Tibial artery (tissue), 4 donors: ENCODE results near the gene CARD19.

Experiments
- DNase-seq, 2 donors: peaks; one replicate each; pipeline ENCODE4 v3.0.0-alpha.2; 2019
- H3K27ac ChIP-seq, 2 donors: fragments of 200-600 bp; sonication (generic) in 1 of 2; 1 replicate in 1 of 2; 2 replicates in 1 of 2; pipeline ENCODE4 v1.5.1; 2018 to 2019; ENCODE audit warnings: mild to moderate bottlenecking in 1 of 2
- H3K27me3 ChIP-seq, 2 donors: fragments of 200-600 bp; sonication (generic) in 1 of 2; one replicate each; pipeline versions ENCODE4 v1.5.1 to v1.6.0; 2016 to 2019
- H3K36me3 ChIP-seq, 3 donors: fragments of 200-600 bp; sonication (generic) in 2 of 3; one replicate each; pipeline ENCODE4 v1.5.1; 2016 to 2019; ENCODE audit warnings: mild to moderate bottlenecking in 2 of 3
- H3K4me1 ChIP-seq, 4 donors: fragments of 200-600 bp; sonication (generic) in 2 of 4; 1 replicate in 3 of 4; 2 replicates in 1 of 4; pipeline ENCODE4 v1.5.1; 2016 to 2019
- H3K4me3 ChIP-seq, 2 donors: fragments of 200-600 bp; sonication (generic) in 1 of 2; 1 replicate in 1 of 2; 2 replicates in 1 of 2; pipeline ENCODE4 v1.5.1; 2018 to 2019; ENCODE audit warnings: mild to moderate bottlenecking in 2 of 2
- H3K9me3 ChIP-seq, 3 donors: fragments of 200-600 bp; sonication (generic) in 1 of 3; one replicate each; pipeline ENCODE4 v1.5.1; 2016 to 2019
- intact Hi-C: fragments of 100-400 bp; cut with DNase I; formaldehyde crosslinking; loops from one replicate; pipeline ENCODE4 v1.15.0; 2023; ENCODE audit warnings: low total_unique reads
- TF ChIP-seq, protein P1 (sequence below), 2 experiments: fragments of 200-600 bp in 1 of 2; fragments of 450-650 bp in 1 of 2; IDR thresholded peaks; one replicate each; pipeline ENCODE4 v1.5.1; 2017 to 2019; ENCODE audit warnings: antibody characterized with exemption in 2 of 2, mild to moderate bottlenecking in 1 of 2, moderate library complexity in 1 of 2

Gene CARD19

DNA sequence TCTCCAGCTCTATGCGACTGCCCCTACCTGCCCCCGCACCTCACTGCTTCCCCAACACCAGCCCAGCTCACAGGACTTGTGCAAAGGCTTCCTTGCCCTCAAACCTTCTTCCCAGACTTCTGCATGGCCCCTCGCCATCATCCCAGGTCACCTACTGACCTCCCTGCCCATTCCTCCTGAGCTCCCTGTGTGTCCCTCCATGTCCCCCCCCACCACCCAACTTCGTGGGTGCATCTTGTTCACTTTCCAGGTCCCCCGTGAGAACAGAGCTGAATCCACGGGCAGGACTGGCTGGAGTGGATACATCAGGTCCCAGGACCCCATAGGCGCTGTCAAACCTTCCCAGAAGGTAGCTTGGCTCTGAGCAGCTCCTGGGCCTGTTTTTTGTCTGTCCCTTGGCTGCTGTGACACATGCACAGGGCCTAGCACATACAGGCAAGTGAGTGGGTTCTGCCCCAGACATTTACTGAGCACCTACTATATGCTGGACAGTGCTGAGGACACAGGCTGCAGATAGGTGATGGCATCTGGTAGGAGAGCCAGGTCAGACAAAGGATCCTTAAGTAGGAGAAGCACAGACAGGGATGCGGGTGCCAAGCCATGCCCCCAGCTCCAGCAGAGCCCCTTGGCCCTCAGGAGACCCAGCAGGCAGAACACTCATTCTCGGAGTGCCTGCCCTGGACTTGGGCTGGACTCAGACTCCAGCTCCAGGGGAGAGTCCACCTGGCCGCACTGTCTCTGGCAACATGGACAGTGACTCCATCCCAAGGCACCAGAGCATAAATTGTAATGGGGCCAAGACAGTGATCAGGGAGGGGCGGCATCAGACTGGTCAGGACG, 23.1 kb downstream of the CARD19 start:
- Histone ChIP-seq H3K27me3 (no peaks in the 10 kb centered on the region), H3K9me3 (no peaks in the 10 kb centered on the region), H3K4me1 (peaks cover 0 to 36% (median 23%) of the 10 kb centered on the region in 4 donors), H3K4me3 (no peak overlapping the region), H3K27ac (peak overlapping the region; percentile 69 to 74), H3K36me3 (peaks cover 21 to 40% (median 40%) of the 10 kb centered on the region in 3 donors)
- TF ChIP-seq, protein P1, sequence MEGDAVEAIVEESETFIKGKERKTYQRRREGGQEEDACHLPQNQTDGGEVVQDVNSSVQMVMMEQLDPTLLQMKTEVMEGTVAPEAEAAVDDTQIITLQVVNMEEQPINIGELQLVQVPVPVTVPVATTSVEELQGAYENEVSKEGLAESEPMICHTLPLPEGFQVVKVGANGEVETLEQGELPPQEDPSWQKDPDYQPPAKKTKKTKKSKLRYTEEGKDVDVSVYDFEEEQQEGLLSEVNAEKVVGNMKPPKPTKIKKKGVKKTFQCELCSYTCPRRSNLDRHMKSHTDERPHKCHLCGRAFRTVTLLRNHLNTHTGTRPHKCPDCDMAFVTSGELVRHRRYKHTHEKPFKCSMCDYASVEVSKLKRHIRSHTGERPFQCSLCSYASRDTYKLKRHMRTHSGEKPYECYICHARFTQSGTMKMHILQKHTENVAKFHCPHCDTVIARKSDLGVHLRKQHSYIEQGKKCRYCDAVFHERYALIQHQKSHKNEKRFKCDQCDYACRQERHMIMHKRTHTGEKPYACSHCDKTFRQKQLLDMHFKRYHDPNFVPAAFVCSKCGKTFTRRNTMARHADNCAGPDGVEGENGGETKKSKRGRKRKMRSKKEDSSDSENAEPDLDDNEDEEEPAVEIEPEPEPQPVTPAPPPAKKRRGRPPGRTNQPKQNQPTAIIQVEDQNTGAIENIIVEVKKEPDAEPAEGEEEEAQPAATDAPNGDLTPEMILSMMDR (IDR thresholded peaks at IDR 0.05) = no peak
- peak; percentile 20 to 68 for DNase-seq
- intact Hi-C loops = no loop called here

DNA sequence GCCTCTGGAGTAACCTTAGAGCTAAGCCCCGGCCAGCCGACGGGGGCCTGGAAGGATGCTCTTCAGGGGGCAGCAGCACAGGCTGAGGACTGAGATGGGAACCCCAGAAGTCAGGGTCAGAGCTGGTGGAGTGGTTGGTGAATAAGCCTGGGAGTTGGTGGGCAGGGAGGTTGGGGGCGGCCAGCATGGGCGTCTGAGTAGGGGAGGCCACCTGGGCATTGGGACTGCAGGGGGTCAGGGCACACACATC, 23.6 kb downstream of the CARD19 start:
- intact Hi-C loops = no loop called here
- no peak overlapping the region for H3K4me3 ChIP-seq
- no peaks in the 10 kb centered on the region for H3K27me3 ChIP-seq
- peaks cover 27 to 40% (median 40%) of the 10 kb centered on the region in 3 donors for H3K36me3 ChIP-seq
- peak overlapping the region; percentile 69 to 74 for H3K27ac ChIP-seq
- DNase-seq = no peak
- H3K9me3 ChIP-seq = no peaks in the 10 kb centered on the region
- TF ChIP-seq, protein P1 (IDR thresholded peaks at IDR 0.05) = no peak
- H3K4me1 ChIP-seq = peaks cover 0 to 36% (median 23%) of the 10 kb centered on the region in 4 donors

DNA sequence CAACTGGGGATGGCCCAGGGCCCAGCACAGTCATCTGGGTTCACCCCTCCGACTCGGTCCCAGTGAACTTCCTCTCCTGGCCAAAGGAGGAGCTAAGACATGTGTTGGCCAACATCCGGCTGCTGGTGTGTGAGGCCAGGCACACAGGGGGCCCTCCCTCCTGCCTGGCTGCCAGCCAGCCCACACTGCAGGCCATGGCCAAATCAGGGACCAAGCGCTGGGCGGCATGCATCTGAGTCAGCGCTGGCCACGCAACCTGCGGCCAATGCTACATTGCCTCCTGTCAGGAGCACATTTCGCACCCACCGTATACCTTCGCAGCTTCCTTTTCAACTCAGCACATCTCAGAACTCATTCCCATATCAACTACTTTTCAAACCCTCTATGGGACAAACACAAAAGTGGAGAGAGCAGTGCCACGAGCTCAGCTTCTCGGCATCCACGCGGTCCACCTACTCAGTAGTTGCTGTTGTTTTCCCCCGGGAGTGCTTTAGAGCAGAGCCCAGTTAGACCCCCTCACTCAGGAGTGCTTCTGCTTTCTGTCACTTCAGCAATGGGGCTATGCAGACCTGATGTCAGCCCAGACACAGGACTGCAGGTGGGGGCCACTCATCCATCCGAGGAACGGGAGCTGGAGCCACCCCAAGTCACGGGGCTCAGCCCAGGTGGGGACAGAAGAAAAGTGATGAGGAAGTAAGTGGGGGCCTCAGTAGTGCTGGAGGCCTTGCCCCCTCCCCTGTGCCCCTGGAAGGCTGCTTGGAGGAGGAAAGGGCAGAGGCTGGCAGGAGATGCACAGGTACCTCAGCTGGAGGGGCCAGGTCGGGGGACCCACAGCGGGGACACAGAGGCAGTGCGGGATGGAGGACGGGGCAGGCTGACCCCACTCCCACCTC, 24.2 kb downstream of the CARD19 start:
- no peak overlapping the region for H3K4me3 ChIP-seq
- DNase-seq = peak; percentile 95 to 98
- no peaks in the 10 kb centered on the region for H3K9me3 ChIP-seq
- peak overlapping the region; percentile 69 to 74 for H3K27ac ChIP-seq
- TF ChIP-seq, protein P1 (IDR thresholded peaks at IDR 0.05) = peak; percentile 58 to 61
- H3K4me1 ChIP-seq = peaks cover 0 to 31% (median 23%) of the 10 kb centered on the region in 4 donors
- H3K36me3 ChIP-seq = peaks cover 31 to 45% (median 42%) of the 10 kb centered on the region in 3 donors
- intact Hi-C loops = no loop called here
- H3K27me3 ChIP-seq = no peaks in the 10 kb centered on the region

DNA sequence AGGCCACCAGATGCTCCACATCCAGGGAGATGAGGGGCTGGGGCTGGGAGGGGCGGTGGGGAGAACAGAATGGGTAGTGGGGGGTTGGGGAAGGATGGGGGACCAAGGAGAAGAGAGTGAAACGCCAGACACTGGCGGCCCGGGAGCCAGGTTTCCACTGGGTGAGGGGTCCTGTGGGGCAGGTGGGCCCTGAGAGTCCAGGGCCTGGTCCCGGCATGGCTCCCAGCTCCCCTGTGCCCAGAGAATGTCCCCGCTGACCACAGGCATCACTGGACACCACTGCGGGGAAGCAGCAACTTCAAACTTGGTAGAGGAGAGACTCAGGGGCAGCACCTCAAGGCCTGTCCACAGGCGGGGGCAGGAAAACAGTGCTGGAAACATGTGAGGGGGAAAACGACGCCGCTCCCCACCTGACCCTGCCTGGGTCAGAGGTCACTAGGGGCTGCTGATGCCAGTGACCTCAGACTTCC, 24.9 kb downstream of the CARD19 start:
- intact Hi-C loops = no loop called here
- TF ChIP-seq, protein P1 (IDR thresholded peaks at IDR 0.05) = no peak
- Histone ChIP-seq H3K4me3 (no peak overlapping the region), H3K27me3 (no peaks in the 10 kb centered on the region), H3K27ac (peak overlapping the region; percentile 69 to 74), H3K9me3 (no peaks in the 10 kb centered on the region), H3K4me1 (peaks cover 0 to 30% (median 20%) of the 10 kb centered on the region in 4 donors), H3K36me3 (peaks cover 35 to 52% (median 49%) of the 10 kb centered on the region in 3 donors)
- DNase-seq = peak in 1 of 2 donors; percentile 17

DNA sequence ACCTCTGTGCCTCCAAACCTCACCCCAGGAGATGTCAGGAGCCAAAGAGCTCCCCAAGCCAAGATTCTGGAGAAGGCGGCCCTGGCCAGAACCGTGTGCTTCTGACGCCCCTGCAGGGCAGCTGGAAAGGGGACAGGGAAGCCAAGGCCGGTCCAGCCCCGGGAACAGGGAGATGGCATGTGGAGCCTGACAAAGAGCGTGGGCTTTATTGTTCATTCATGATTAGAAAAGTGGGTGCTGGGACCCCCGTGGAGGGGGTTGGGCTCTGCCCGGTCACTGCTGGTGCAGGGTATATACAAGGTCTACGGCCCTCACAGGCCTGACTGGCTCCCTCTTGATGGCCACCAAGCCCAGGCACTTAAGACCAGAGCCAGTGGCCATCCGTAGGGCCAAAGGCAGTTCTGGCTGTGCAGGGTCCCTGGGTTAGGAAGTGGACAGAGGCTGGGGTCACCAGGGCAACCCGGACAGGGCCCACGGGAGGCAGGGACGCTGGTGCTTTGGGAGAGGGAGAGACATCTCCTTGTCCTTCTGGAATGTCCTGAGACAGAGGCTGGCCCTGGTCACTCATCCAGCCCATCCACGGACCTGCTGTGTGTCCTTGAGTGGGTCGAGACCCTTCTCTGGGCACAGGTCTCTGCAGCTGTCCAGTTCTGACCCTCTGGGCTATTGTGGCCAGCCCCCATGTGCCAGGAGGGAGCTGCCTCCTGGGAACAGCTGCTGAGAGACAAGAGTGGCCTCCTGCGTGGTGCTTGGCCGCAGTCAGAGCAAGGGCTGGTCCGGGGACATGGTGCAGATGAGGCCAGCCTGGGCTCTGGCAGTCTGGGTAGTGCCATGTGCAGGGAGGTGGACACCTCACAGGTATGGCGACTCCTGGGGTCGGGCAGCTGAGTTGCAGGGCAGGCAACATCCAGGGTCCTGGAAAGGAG, 25.6 kb downstream of the CARD19 start:
- intact Hi-C loops = no loop called here
- DNase-seq = peak; percentile 19 to 63

More for the DNA sequence above, 25.6 kb downstream of the CARD19 start:
- H3K27me3 ChIP-seq = no peaks in the 10 kb centered on the region
- H3K9me3 ChIP-seq = no peaks in the 10 kb centered on the region
- peak overlapping the region in 1 of 2 donors; percentile 74 for H3K27ac ChIP-seq
- H3K4me1 ChIP-seq = peaks cover 0 to 29% (median 22%) of the 10 kb centered on the region in 4 donors
- TF ChIP-seq, protein P1 (IDR thresholded peaks at IDR 0.05) = no peak
- H3K36me3 ChIP-seq = peaks cover 35 to 59% (median 55%) of the 10 kb centered on the region in 3 donors
- no peak overlapping the region for H3K4me3 ChIP-seq
